Upper lobe of right lung (tissue), 1 donor: Measurements from ENCODE around the gene PDE4B. TPM values are rescaled to one million over a fixed set of nuclear protein-coding genes. Genes with fewer than 3 reads are reported as not detected.

Experiments used
- ATAC-seq: fragments of 200-7000 bp; cut with Tn5 transposase; one replicate; pipeline ENCODE4 v1.9.1; 2020; ENCODE audit warnings: mild to moderate bottlenecking, moderate library complexity
- DNase-seq: peaks from one replicate; pipeline ENCODE4 v3.0.0-alpha.2; 2020
- H3K27ac ChIP-seq: fragments of 200-600 bp; one replicate; pipeline ENCODE4 v1.8.0; 2022
- H3K27me3 ChIP-seq: fragments of 200-600 bp; one replicate; pipeline ENCODE4 v1.8.0; 2022; ENCODE audit warnings: mild to moderate bottlenecking
- H3K36me3 ChIP-seq: fragments of 200-600 bp; one replicate; pipeline ENCODE4 v1.8.0; 2022
- H3K4me1 ChIP-seq: fragments of 200-600 bp; one replicate; pipeline ENCODE4 v1.8.0; 2022
- H3K4me3 ChIP-seq: fragments of 200-600 bp; one replicate; pipeline ENCODE4 v1.8.0; 2022; ENCODE audit warnings: mild to moderate bottlenecking
- H3K9me3 ChIP-seq: fragments of 200-600 bp; one replicate; pipeline ENCODE4 v1.8.0; 2022
- CTCF ChIP-seq: fragments of 200-600 bp; IDR thresholded peaks from one replicate; pipeline ENCODE4 v1.8.0; 2022; ENCODE audit warnings: antibody characterized with exemption
- intact Hi-C: fragments of 100-400 bp; cut with DNase I; formaldehyde crosslinking; loops from one replicate; pipeline ENCODE4 v1.11.0; 2022
- total RNA-seq: library from RNA; stranded (reverse); fragmentation: NEBNext Ultra II Directional; extraction: Animal tissue kit (Norgen Biotek cat#: 25700); gene quantifications from one replicate; pipeline ENCODE4 v1.2.1, GENCODE V29; 2021
- donor health status: DM: no; HTN: yes; CAD: no; lungs with severe emphysema.

Gene PDE4B
- total RNA-seq, 1 donor from 2014 or later: 14.3 TPM

- no peak for TF ChIP-seq CTCF
- intact Hi-C loops: no loop called here
- H3K27ac ChIP-seq: no peak overlapping the region
- H3K27me3 ChIP-seq: no peaks in the 10 kb centered on the region
- DNase-seq (no peak), ATAC-seq (no peak)
- H3K4me3 ChIP-seq: no peak overlapping the region
- H3K36me3 ChIP-seq: no peaks in the 10 kb centered on the region
- H3K4me1 ChIP-seq: no peaks in the 10 kb centered on the region
- H3K9me3 ChIP-seq: no peaks in the 10 kb centered on the region
Measured at GRCh38 chr1:66213491-66213890, 420.8 kb downstream of the PDE4B start.

- no peak overlapping the region for H3K4me3 ChIP-seq
- H3K27ac ChIP-seq: no peak overlapping the region
- ATAC-seq (no peak), DNase-seq (no peak)
- no peaks in the 10 kb centered on the region for H3K27me3 ChIP-seq
- intact Hi-C loops: no loop called here
- no peaks in the 10 kb centered on the region for H3K9me3 ChIP-seq
- TF ChIP-seq CTCF: no peak
- no peaks in the 10 kb centered on the region for H3K36me3 ChIP-seq
- H3K4me1 ChIP-seq: no peaks in the 10 kb centered on the region
Measured at GRCh38 chr1:66214901-66215300, 422.2 kb downstream of the PDE4B start.

- no peak for TF ChIP-seq CTCF
- Histone ChIP-seq H3K36me3 (no peaks in the 10 kb centered on the region), H3K9me3 (no peaks in the 10 kb centered on the region), H3K27ac (no peak overlapping the region), H3K4me1 (no peaks in the 10 kb centered on the region), H3K27me3 (no peaks in the 10 kb centered on the region), H3K4me3 (no peak overlapping the region)
- DNase-seq: no peak
- ATAC-seq: no peak
- intact Hi-C loops: no loop called here
Measured at GRCh38 chr1:66217021-66217420, 424.3 kb downstream of the PDE4B start.

- Histone ChIP-seq H3K27ac (no peak overlapping the region), H3K27me3 (no peaks in the 10 kb centered on the region), H3K36me3 (no peaks in the 10 kb centered on the region), H3K4me3 (no peak overlapping the region), H3K4me1 (no peaks in the 10 kb centered on the region), H3K9me3 (no peaks in the 10 kb centered on the region)
- intact Hi-C loops: no loop called here
- no peak for TF ChIP-seq CTCF
- ATAC-seq: no peak
- no peak for DNase-seq
Measured at GRCh38 chr1:66217561-66217960, 424.9 kb downstream of the PDE4B start.

GRCh38 chr1:66220477-66220876, 427.8 kb downstream of the PDE4B start:
- intact Hi-C loops: no loop called here
- ATAC-seq (no peak), DNase-seq (no peak)
- Histone ChIP-seq H3K4me1 (no peaks in the 10 kb centered on the region), H3K27ac (no peak overlapping the region), H3K27me3 (no peaks in the 10 kb centered on the region), H3K36me3 (no peaks in the 10 kb centered on the region), H3K9me3 (no peaks in the 10 kb centered on the region), H3K4me3 (no peak overlapping the region)
- no peak for TF ChIP-seq CTCF

GRCh38 chr1:66223681-66224080, 431.0 kb downstream of the PDE4B start:
- H3K4me1 ChIP-seq: no peaks in the 10 kb centered on the region
- no peaks in the 10 kb centered on the region for H3K27me3 ChIP-seq
- no peaks in the 10 kb centered on the region for H3K36me3 ChIP-seq
- no peak for TF ChIP-seq CTCF
- DNase-seq (no peak), ATAC-seq (no peak)
- H3K9me3 ChIP-seq: no peaks in the 10 kb centered on the region
- no peak overlapping the region for H3K27ac ChIP-seq
- H3K4me3 ChIP-seq: no peak overlapping the region
- intact Hi-C loops: no loop called here
